ENCODE data around the gene UBE2Z. TPM values are rescaled to one million over a fixed set of nuclear protein-coding genes. Genes with fewer than 3 reads are reported as not detected.

The UBE2Z gene
- total RNA-seq, 1 experiment from 2014 or later, result 223 TPM

GRCh38 chr17:48970865-48971687 lies 62.9 kb downstream of the UBE2Z start:
- Histone ChIP-seq H3K9me3 (ENCODE audit: control insufficient read depth, insufficient read depth, low read depth, low read length) (no peaks in the 10 kb centered on the region), H3K4me1 (ENCODE audit: control insufficient read depth, insufficient read depth, low read length) (peaks cover 37% of the 10 kb centered on the region), H3K27me3 (ENCODE audit: control insufficient read depth, insufficient read depth, low read length) (no peaks in the 10 kb centered on the region), H3K27ac (ENCODE audit: low read length) (peak overlapping the region; percentile 81), H3K4me3 (ENCODE audit: low read depth in 2 of 2, low read length in 2 of 2) (no peak overlapping the region), H3K36me3 (ENCODE audit: control insufficient read depth, insufficient read depth, low read length) (no peaks in the 10 kb centered on the region)
- in situ Hi-C loops (cut with HindIII; ENCODE audit: low pct_unique_long_range_greater_than_20kb, low sequenced_read_pairs), result no loop called here
- TF ChIP-seq CTCF (IDR thresholded peaks at IDR 0.05) (no peak), POLR2AphosphoS5 (IDR thresholded peaks at IDR 0.05; ENCODE audit: low read depth, low read length) (no peak), TCF7L2 (IDR thresholded peaks at IDR 0.05; ENCODE audit: low read depth, low read length) (peak; percentile 60; the same call in 1 of the 2 replicates)
- intact Hi-C loops (cut with micrococcal nuclease; ENCODE audit: unreplicated experiment), result no loop called here
- ChIA-PET POLR2A (interaction anchor here (0.6 kb wide), 1 partner anchor 32 kb away, joined by 3 read pairs; no protein-coding TSS in a partner anchor), CTCF (interaction anchor here (0.6 to 1.0 kb wide), 2 partner anchors 13 to 27 kb away, joined by 4 to 8 read pairs; no protein-coding TSS in a partner anchor)
- ATAC-seq, result peak; percentile 5; the same call in 1 of the 2 replicates
- BruUV-seq (replicated peaks), result no TSS peak
- no peak for DNase-seq (ENCODE audit: low read depth, low spot score)

DNA sequence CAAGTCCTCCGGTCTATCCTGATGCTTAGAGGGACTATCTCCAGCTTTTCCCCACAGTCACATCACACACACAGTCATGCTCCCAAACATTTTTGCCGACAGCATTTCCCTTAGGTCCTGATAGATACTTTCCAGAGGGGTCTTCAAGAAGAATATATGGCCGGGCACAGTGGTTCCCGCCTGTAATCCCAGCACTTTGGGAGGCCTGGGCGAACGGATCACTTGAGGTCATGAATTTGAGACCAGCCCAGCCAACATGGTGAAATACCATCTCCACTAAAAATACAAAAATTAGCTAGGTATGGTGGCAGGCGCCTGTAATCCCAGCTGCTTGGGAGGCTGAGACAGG lies 64.5 kb downstream of the UBE2Z start:
- in situ Hi-C loops (cut with HindIII; ENCODE audit: low pct_unique_long_range_greater_than_20kb, low sequenced_read_pairs), result no loop called here
- POLR2A ChIA-PET, result interaction anchor here (0.7 to 0.8 kb wide), 2 partner anchors 10 to 20 kb away, joined by 3 to 4 read pairs; no protein-coding TSS in a partner anchor
- BruUV-seq (replicated peaks), result no TSS peak

More for the DNA sequence above, 64.5 kb downstream of the UBE2Z start:
- DNase-seq (ENCODE audit: low read depth, low spot score), result no peak
- intact Hi-C loops (cut with micrococcal nuclease; ENCODE audit: unreplicated experiment), result loop anchor here (2.0 kb wide), 1 partner anchor 28 kb away; the partner anchor contains the start of gene SNF8
- CTCF ChIA-PET, result interaction anchor here (0.6 to 0.8 kb wide), 3 partner anchors 7 to 42 kb away, joined by 8 to 14 read pairs (median 12); no protein-coding TSS in a partner anchor
- H3K36me3 ChIP-seq (ENCODE audit: control insufficient read depth, insufficient read depth, low read length), result no peaks in the 10 kb centered on the region
- H3K4me3 ChIP-seq (ENCODE audit: low read depth in 2 of 2, low read length in 2 of 2), result peak overlapping the region in 1 of 2 experiments; percentile 2; a peak in 2 of 4 replicates
- no peaks in the 10 kb centered on the region for H3K27me3 ChIP-seq (ENCODE audit: control insufficient read depth, insufficient read depth, low read length)
- H3K9me3 ChIP-seq (ENCODE audit: control insufficient read depth, insufficient read depth, low read depth, low read length), result no peaks in the 10 kb centered on the region
- ATAC-seq, result no peak
- no peak for TF ChIP-seq POLR2AphosphoS5 (IDR thresholded peaks at IDR 0.05; ENCODE audit: low read depth, low read length)
- no peak; the same call in 1 of the 2 replicates for TF ChIP-seq TCF7L2 (IDR thresholded peaks at IDR 0.05; ENCODE audit: low read depth, low read length)
- TF ChIP-seq SIN3A (IDR thresholded peaks at IDR 0.05; ENCODE audit: borderline replicate concordance, insufficient read depth, low read depth, low read length), result no peak
- no peak for TF ChIP-seq REST (IDR thresholded peaks at IDR 0.05; ENCODE audit: insufficient read depth in 1 of 2, low read depth in 2 of 2, low read length in 1 of 2)
- H3K4me1 ChIP-seq (ENCODE audit: control insufficient read depth, insufficient read depth, low read length), result peaks cover 37% of the 10 kb centered on the region
- H3K27ac ChIP-seq (ENCODE audit: low read length), result peak overlapping the region; percentile 81
